GM19023 (cell line): ENCODE measurements around the gene RASGRP3.
"Not testable (repeated sequence)": the region's sequence is repeated elsewhere in the genome, so short reads cannot be mapped to it uniquely, and the experiment has no call there.

Source experiments
- ATAC-seq: cut with Tn5 transposase; IDR thresholded peaks from one replicate; pipeline ENCODE4 v1.9.1; 2021; ENCODE audit warnings: mild to moderate bottlenecking, moderate library complexity; ENCODE audit not compliant: unreplicated experiment

The RASGRP3 gene

GRCh38 chr2:33457556-33458247, 18.7 kb upstream of the RASGRP3 start:
- peak; percentile 87 for ATAC-seq

- ATAC-seq = no peak
These were observed 18.1 kb upstream of the RASGRP3 start for GRCh38 chr2:33458248-33458819.

- ATAC-seq = no peak
These were observed 16.7 kb upstream of the RASGRP3 start for GRCh38 chr2:33459745-33460144.

- ATAC-seq = not testable (repeated sequence)
These were observed 13.9 kb upstream of the RASGRP3 start for GRCh38 chr2:33462512-33462911.

- no peak for ATAC-seq
These were observed 9.0 kb upstream of the RASGRP3 start for GRCh38 chr2:33467413-33467812.

GRCh38 chr2:33469238-33469637, 7.2 kb upstream of the RASGRP3 start:
- no peak for ATAC-seq

- peak; percentile 52 for ATAC-seq
These were observed 972 bp upstream of the RASGRP3 start for GRCh38 chr2:33475224-33476130.

- no peak for ATAC-seq
These were observed 343 bp downstream of the RASGRP3 start for GRCh38 chr2:33476793-33477190.

GRCh38 chr2:33477473-33478468, 1.3 kb downstream of the RASGRP3 start:
- no peak for ATAC-seq

- ATAC-seq = no peak
These were observed 2.7 kb downstream of the RASGRP3 start for GRCh38 chr2:33478968-33479731.

GRCh38 chr2:33482518-33482917, 6.1 kb downstream of the RASGRP3 start:
- no peak for ATAC-seq

- ATAC-seq = peak; percentile 25
These were observed 7.7 kb downstream of the RASGRP3 start for GRCh38 chr2:33484042-33484621.

- no peak for ATAC-seq
These were observed 8.6 kb downstream of the RASGRP3 start for GRCh38 chr2:33485051-33485450.

GRCh38 chr2:33486544-33486943, 10.1 kb downstream of the RASGRP3 start:
- no peak for ATAC-seq

GRCh38 chr2:33488178-33488690, 11.8 kb downstream of the RASGRP3 start:
- ATAC-seq = peak; percentile 28

- peak; percentile 54 for ATAC-seq
These were observed 12.5 kb downstream of the RASGRP3 start for GRCh38 chr2:33488715-33489540.

GRCh38 chr2:33489835-33490431, 13.5 kb downstream of the RASGRP3 start:
- no peak for ATAC-seq
